Stomach (tissue), 9 donors: ENCODE data around the gene ZNF860. TPM values are rescaled to one million over a fixed set of nuclear protein-coding genes. Genes with fewer than 3 reads are reported as not detected.

ENCODE experiments used
- DNase-seq, 2 donors: peaks; one replicate each; pipeline versions ENCODE4 v3.0.0 to v3.0.0-alpha.2; 2013 to 2019
- H3K27ac ChIP-seq, 5 donors: fragments of 200-600 bp in 4 of 5; sonication (generic) in 4 of 5; one replicate each; pipeline ENCODE4 v1.5.1; 2013 to 2019; ENCODE audit warnings: mild to moderate bottlenecking in 1 of 5, moderate library complexity in 1 of 5
- H3K27me3 ChIP-seq, 3 donors: fragments of 200-600 bp; sonication (generic); one replicate each; pipeline ENCODE4 v1.5.1; 2017 to 2019; ENCODE audit warnings: mixed run types in 1 of 3
- H3K36me3 ChIP-seq, 4 donors: fragments of 200-600 bp; sonication (generic); 1 replicate in 3 of 4; 2 replicates in 1 of 4; pipeline ENCODE4 v1.5.1; 2016 to 2019
- H3K4me1 ChIP-seq, 4 donors: fragments of 200-600 bp; sonication (generic); one replicate each; pipeline ENCODE4 v1.5.1; 2016 to 2019
- H3K4me3 ChIP-seq, 4 donors: fragments of 200-600 bp; sonication (generic) in 3 of 4; one replicate each; pipeline ENCODE4 v1.5.1; 2016 to 2019; ENCODE audit warnings: mild to moderate bottlenecking in 1 of 4
- H3K9me3 ChIP-seq, 4 donors: fragments of 200-600 bp; sonication (generic); one replicate each; pipeline ENCODE4 v1.5.1; 2016 to 2019
- CTCF ChIP-seq, 7 experiments: fragments of 450-650 bp in 4 of 7; fragments of 200-600 bp in 3 of 7; sonication (generic) in 3 of 7; IDR thresholded peaks; one replicate each; pipeline ENCODE4 v1.5.1; 2016 to 2019; ENCODE audit warnings: antibody characterized with exemption in 7 of 7, control low read depth in 2 of 7, mild to moderate bottlenecking in 1 of 7
- EP300 ChIP-seq: sonication (generic); formaldehyde crosslinking; IDR thresholded peaks from one replicate; pipeline ENCODE4 v1.6.1; 2017; ENCODE audit warnings: antibody characterized with exemption
- POLR2A ChIP-seq, 4 donors: fragments of 450-650 bp; IDR thresholded peaks; one replicate each; pipeline ENCODE4 v1.6.1; 2016; ENCODE audit warnings: antibody characterized with exemption in 4 of 4, control low read depth in 2 of 4, mild to moderate bottlenecking in 1 of 4, moderate library complexity in 1 of 4
- POLR2AphosphoS5 ChIP-seq, 3 donors: sonication (generic); formaldehyde crosslinking; IDR thresholded peaks; one replicate each; pipeline ENCODE4 v1.6.1; 2016; ENCODE audit warnings: antibody characterized with exemption in 3 of 3
- WGBS, 5 donors: extraction: QIAGEN DNeasy Blood & Tissue Kit in 3 of 5; methylation state at CpG; one replicate each; pipeline versions ENCODE4 v1.1.5 to v1.1.7; 2013 to 2018; 5-methylcytosine and 5-hydroxymethylcytosine counted together
- intact Hi-C: fragments of 100-400 bp; cut with DNase I; formaldehyde crosslinking; loops from one replicate; pipeline ENCODE4 v1.15.1; 2023; ENCODE audit warnings: low total_unique reads
- polyA plus RNA-seq, 3 donors: library from polyadenylated mRNA; stranded (reverse); fragments of 200-250 nt; gene quantifications; one replicate each; pipeline ENCODE4 v1.2.3, GENCODE V29; 2013
- total RNA-seq, 5 donors: library from RNA; depleted of rRNA; stranded (reverse); fragments of >200 nt; gene quantifications; one replicate each; pipeline versions ENCODE4 v1.1.0 to v1.2.3, GENCODE V29; 2014 to 2016
- donor health status: healthy with polysubstance abuse.
- donor health status: Bipolar disorder and iron deficiency.
- donor health status: healthy.

Gene ZNF860
- total and polyA plus RNA-seq, 8 donors, result 0.50 to 2.0 (median 1.3) TPM; not detected in 4

- intact Hi-C loops, result no loop called here
- 73 to 83% (median 78%) methylated on average over 4 of the region's 4 CpGs for WGBS, 5 donors
These were observed 3.0 kb upstream of the ZNF860 start for GRCh38 chr3:31978553-31978952.

GRCh38 chr3:31979001-31979697 lies 2.4 kb upstream of the ZNF860 start:
- Histone ChIP-seq H3K36me3 (no peaks in the 10 kb centered on the region), H3K27ac (no peak overlapping the region), H3K27me3 (peaks cover 0 to 23% (median 0%) of the 10 kb centered on the region in 3 donors), H3K9me3 (no peaks in the 10 kb centered on the region), H3K4me1 (peaks cover 11 to 36% (median 25%) of the 10 kb centered on the region in 4 donors), H3K4me3 (peak overlapping the region in 2 of 4 donors; percentile 60 to 78)
- DNase-seq, result no peak
- TF ChIP-seq CTCF (IDR thresholded peaks at IDR 0.05) (no peak), POLR2A (IDR thresholded peaks at IDR 0.05) (no peak), EP300 (no peak)
- 27 to 39% (median 37%) methylated on average over 5 of the region's 5 CpGs for WGBS, 5 donors
- intact Hi-C loops, result no loop called here

More at GRCh38 chr3:31978553-31978952, 3.0 kb upstream of the ZNF860 start:
- Histone ChIP-seq H3K27me3 (peaks cover 0 to 23% (median 0%) of the 10 kb centered on the region in 3 donors), H3K27ac (no peak overlapping the region), H3K36me3 (no peaks in the 10 kb centered on the region), H3K4me1 (peaks cover 11 to 36% (median 25%) of the 10 kb centered on the region in 4 donors), H3K9me3 (no peaks in the 10 kb centered on the region), H3K4me3 (no peak overlapping the region)
- DNase-seq, result no peak
- TF ChIP-seq POLR2A (IDR thresholded peaks at IDR 0.05), result no peak
- no peak for TF ChIP-seq CTCF (IDR thresholded peaks at IDR 0.05)
- TF ChIP-seq EP300, result no peak
- no peak for TF ChIP-seq POLR2AphosphoS5 (IDR thresholded peaks at IDR 0.05)

GRCh38 chr3:31980530-31981205 lies 882 bp upstream of the ZNF860 start:
- Histone ChIP-seq H3K36me3 (no peaks in the 10 kb centered on the region), H3K4me3 (peak overlapping the region; percentile 60 to 78 (median 72)), H3K27me3 (peaks cover 0 to 23% (median 0%) of the 10 kb centered on the region in 3 donors), H3K4me1 (peaks cover 11 to 29% (median 25%) of the 10 kb centered on the region in 4 donors), H3K9me3 (no peaks in the 10 kb centered on the region), H3K27ac (peak overlapping the region; percentile 88 to 96 (median 93))
- peak in 1 of 3 donors; percentile 59 for TF ChIP-seq POLR2AphosphoS5 (IDR thresholded peaks at IDR 0.05)
- peak in 1 of 7 experiments; percentile 22 for TF ChIP-seq CTCF (IDR thresholded peaks at IDR 0.05)
- no peak for TF ChIP-seq EP300
- WGBS, 5 donors, result 0 to 3% (median 1%) methylated on average over 26 to 66 of the region's 66 CpGs
- intact Hi-C loops, result no loop called here
- DNase-seq, result peak; percentile 85 to 92

- Histone ChIP-seq H3K4me1 (peaks cover 11 to 22% (median 18%) of the 10 kb centered on the region in 4 donors), H3K36me3 (no peaks in the 10 kb centered on the region), H3K4me3 (no peak overlapping the region), H3K27ac (no peak overlapping the region), H3K27me3 (peaks cover 0 to 23% (median 0%) of the 10 kb centered on the region in 3 donors), H3K9me3 (peaks cover 0 to 15% (median 11%) of the 10 kb centered on the region in 4 donors)
- intact Hi-C loops, result no loop called here
- no peak for DNase-seq
- WGBS, 5 donors, result 91 to 95% (median 94%) methylated on average over 4 of the region's 4 CpGs
- no peak for TF ChIP-seq POLR2AphosphoS5 (IDR thresholded peaks at IDR 0.05)
- TF ChIP-seq EP300, result no peak
- TF ChIP-seq POLR2A (IDR thresholded peaks at IDR 0.05), result no peak
- TF ChIP-seq CTCF (IDR thresholded peaks at IDR 0.05), result no peak
These were observed 2.8 kb downstream of the ZNF860 start for GRCh38 chr3:31984321-31984720.
